Stimulated activated CD4-positive, alpha-beta T cell treated with anti-CD3 and anti-CD28 coated beads, Interleukin-1b, Interleukin-23, amount 100 ng/mL, for 4 hours (primary cell): ENCODE data around the gene PARP8.
"Not testable (repeated sequence)": the region's sequence is repeated elsewhere in the genome, so short reads cannot be mapped to it uniquely, and the experiment has no call there.

Experiments
- DNase-seq, 2 donors: peaks; one replicate each; pipeline ENCODE4 v3.0.0-alpha.2; 2020; ENCODE audit warnings: low read depth in 2 of 2

Gene PARP8

DNA sequence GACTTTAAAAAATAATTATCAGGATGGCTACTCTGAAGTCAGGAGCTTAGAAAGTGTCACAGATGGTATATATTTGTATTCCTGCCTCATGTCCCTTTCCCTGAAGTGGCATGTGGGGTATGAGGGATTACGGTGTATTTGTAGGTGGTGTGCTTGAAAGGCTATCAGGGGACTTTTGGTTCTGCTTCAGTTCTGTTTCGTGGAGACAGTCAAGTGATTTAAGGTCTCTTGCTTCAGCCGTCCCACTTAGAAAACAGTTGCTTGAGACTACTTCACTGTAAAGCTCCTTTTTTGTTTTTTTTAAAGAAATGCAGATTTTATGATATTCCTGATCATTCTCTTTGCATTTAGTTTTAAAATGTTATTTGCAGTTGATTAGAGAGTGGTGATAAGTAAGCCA is 18.3 kb downstream of the PARP8 start:
- DNase-seq = no peak

DNA sequence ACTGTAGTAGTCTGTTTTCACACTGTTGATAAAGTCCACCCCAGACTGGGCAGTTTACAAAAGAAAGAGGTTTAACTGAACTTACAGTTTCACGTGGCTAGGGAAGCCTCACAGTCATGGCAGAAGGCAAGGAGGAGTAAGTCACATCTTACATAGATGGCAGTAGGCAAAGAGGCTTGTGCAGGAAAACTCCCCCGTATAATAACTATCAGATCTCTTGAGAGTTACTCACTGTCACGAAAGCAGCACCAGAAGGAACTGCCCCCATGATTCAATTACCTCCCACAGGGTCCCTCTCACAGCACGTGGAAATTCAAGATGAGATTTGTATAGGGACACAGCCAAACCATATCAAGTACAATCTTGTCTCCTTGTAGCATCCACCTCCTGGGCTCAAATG is 21.1 kb downstream of the PARP8 start:
- no peak for DNase-seq

- no peak for DNase-seq
These were observed 25.1 kb downstream of the PARP8 start for GRCh38 chr5:50691399-50692016.

GRCh38 chr5:50694027-50694590 is 27.7 kb downstream of the PARP8 start:
- DNase-seq = no peak

DNA sequence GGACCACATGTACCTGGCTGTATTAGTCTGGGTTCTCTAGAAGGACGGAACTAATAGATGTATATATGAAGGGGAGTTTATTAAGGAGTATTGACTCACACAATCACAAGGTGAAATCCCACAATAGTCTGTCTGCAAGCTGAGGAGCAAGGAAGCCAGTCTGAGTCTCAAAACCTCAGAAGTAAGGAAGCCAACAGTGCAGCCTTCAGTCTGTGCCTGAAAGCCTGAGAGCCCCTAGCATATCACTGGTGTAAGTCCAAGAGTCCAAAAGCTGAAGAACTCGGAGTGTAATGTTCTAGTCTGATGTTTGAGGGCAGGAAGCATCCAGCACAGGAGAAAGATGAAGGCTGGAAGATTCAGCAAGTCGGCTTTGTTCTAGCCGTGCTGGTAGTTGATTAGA is 28.2 kb downstream of the PARP8 start:
- DNase-seq = not testable (repeated sequence)

DNA sequence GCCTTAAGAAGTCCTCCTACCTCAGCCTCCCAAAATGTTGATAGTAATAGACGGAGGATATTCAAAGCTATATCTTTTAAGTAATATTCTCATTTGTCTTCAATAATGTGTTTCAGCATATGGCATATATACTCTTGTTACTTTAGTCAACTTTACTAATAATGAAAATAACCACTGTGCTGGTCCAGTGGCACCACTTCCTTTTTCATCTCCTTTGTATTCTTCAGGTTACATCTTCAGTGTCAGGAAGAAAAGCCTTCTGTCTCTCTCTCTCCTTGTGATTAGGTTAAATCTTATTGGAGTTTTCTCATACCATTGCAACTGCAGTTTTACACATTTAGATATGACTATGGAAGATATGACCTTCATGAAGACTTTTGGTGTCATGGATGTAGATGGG is 31.3 kb downstream of the PARP8 start:
- DNase-seq = no peak

DNA sequence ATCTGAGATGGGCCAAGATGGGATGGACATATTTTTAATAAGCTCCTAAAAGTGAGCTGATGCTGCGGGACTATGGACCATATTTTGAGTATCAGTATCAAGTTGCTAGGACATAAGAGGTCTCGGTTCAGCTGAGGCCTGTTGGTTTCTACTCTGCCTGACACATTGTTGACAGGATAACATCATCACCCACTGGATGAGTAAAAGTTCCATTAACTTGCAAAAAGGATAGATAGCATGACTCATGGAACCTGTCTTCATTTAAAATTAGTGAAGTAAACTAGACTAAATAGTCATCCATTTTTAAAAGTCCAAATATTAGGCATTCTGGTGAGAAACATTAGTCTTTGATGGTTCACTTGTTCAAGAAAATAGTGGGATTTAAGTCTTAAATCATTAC is 33.3 kb downstream of the PARP8 start:
- peak in 1 of 2 donors; percentile 12 for DNase-seq

DNA sequence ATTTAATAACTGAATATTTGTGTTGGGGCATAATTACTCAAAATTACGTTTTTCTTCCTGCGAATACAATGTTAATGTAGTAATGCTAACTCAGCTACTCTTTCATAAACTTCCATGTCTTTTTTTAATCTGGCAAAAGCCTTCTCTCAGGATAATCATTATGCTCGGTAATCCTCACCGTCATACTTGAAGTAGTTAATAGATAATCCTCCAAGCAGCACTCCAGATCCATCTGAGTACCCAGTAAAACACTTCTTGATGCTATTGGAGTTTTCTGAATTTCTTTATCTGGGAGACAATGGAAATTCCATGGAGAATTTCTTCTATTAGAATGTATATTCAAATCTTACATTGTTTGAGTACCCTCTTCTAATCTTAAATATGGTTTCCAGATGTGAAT is 34.3 kb downstream of the PARP8 start:
- DNase-seq = no peak

DNA sequence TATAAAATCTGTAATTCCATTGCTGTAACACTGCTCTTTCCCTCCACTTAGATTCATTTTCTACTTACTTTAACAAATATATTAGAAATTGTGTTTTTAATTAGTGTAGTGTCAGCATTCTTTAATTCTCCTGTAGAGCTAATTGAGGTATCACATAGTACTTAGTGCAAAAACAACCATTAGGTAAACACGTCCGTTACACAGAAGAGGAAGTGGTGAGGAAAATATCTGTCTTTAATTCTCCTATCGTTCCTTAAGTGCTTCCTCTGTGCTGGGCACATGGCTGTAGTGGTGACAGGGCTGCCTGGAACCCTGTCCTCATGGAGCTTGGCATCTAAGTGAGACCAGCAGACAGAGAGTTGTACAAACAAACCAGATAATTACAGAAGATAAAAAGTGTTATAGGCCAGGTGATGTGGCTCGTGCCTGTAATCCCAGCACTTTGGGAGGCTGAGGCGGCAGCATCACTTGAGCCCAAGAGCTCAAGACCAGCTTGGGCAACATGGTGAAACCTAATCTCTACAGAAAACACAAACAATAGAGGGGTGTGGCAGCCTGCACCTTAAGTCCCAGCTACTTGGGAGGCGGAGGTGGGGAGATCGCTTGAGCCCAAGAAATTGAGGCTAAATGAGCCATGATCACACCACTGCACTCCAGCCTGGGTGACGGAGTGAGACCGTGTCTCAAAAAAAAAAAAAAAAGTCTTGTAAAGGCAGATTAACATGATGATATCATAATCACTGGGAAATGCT is 36.4 kb downstream of the PARP8 start:
- no peak for DNase-seq

DNA sequence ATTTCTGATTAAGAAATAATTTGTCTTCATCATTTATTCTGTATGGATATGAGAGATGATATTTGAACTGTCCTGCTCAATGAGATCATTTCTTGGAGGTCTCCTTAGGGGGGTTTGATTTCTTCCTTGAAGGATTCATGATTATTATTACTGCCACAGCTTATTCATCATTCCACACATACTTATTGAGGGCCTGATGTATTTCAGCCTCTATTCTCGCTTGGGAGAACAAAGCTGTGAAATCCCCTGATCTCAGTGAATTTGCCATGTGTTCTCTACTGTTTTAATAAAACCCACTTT is 36.9 kb downstream of the PARP8 start:
- no peak for DNase-seq

DNA sequence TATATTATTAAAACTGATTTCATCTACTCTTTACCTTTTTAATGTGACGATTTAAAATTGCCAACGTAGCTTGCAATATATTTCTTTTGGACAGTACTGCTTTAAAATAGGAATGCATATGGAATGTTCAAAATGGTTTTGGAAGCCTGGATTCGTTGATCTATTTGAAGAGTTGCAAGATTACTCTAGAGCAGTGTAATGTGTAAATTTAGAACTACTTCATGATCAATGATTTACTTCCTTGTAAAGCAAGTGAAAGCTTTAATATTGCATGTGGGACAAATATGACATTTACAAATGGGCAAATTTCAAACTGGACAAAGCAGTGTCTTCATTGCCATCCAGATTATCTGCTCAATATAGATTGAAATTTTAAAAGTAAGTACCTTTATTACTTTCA is 38.3 kb downstream of the PARP8 start:
- no peak for DNase-seq

GRCh38 chr5:50709471-50709870 is 43.0 kb downstream of the PARP8 start:
- no peak for DNase-seq

GRCh38 chr5:50710838-50711237 is 44.4 kb downstream of the PARP8 start:
- DNase-seq = no peak

DNA sequence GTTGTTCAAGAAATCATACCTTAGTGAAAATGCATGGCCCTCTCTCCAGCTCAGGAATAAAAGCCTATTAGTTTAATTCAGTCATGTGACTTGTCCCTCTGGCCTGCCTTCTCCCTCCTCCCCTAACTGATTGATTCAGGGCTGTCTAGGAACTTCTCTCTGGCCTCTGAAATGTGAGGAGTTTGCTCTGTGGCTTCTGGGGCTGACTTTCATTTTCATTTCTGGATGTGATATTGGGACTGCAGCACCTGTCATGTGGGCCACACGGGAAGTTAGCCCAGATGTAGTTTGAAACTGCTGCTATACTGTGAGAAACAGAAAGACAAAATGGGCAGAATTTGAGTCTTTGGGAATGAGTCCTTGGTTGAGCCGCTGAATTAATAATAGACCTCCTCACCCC is 44.8 kb downstream of the PARP8 start:
- DNase-seq = peak in 1 of 2 donors; percentile 42

DNA sequence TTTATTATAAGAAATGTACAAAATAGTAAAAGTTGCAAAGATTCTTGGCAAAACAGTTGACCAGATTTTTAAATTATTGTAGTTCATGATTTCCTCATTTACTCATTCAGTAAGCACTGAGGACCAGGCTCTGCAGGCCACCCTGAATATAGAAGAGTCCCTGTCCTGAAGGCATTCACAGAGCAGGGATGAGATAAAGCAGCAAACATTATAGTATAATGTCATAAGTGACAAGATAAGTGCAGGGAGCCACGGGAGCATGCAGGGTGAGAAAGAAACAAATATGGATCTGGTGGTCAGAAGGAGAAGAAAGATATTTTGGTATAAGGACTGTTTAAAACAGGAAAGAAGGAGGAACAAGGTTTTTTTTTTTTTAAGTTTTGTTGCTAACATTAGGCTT is 46.0 kb downstream of the PARP8 start:
- DNase-seq = no peak

- DNase-seq = no peak
These were observed 48.6 kb downstream of the PARP8 start for GRCh38 chr5:50715001-50715400.

- no peak for DNase-seq
These were observed 49.7 kb downstream of the PARP8 start for GRCh38 chr5:50716134-50716533.

GRCh38 chr5:50717651-50718050 is 51.2 kb downstream of the PARP8 start:
- no peak for DNase-seq

DNA sequence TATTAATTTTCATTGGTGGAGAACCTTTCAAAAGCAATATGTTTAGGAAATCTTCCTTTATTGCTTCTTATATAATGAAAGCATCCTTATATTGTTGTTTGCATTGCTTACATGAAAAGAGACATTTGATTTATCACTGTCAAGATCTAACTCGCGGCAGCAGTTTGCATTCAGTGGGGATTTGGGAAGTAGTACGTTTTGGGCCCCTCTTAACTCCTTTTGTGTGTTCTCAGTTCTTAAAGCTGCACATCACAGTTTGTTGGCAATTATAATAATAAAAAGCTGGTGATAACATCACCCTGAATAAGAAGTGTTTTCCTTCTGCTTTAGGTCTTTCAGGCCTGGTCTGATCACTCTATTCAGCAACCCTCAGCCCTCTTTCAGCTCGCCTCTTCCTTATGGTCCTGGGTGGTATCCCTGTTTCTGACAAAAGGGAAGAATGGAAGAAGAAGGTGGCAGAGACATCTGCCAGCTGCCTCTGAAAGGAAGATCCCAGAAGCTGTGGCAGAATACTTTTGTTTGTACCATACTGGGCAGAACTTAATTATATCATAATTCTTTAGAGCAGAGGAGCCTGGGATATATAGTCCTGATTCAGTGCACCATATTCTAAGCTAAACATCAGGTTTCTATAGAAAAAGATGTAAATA is 53.7 kb downstream of the PARP8 start:
- no peak for DNase-seq

DNA sequence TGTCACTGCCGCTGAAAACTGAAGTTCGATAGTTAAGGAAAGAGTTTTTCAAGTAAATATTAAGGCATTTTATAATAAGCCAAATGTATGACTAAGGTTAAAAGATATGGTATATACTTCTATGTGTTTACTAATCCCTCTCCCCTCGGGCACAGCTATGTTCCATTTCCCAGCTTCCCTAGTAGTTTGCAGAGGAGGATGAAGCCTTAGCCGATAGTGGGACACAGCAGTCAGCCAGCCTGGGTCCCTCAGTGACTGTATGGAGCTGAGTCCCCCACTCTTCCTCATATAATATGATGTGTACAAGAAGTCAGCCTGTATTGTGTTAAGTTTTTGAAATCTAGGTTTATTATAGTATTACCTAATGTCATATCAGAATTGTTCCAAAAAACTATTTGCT is 55.8 kb downstream of the PARP8 start:
- DNase-seq = no peak

DNA sequence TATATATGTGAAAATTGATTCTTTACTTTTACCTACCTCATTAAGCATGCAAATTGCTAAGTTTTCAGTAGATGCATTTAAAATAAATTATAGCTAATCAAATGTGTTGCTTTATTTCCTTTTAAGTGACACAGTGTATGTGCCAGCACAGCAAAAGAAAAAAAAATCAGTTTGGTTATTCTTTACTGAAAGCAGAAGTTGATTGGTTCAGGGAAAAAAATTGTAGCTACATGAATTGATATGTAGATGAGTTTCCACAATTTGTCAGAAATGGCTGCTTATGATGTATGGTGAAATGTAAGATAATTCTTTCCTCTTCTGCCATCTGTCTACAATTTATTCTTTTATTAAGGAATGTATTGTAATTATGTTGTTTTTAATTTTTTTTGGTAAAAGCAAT is 57.8 kb downstream of the PARP8 start:
- no peak for DNase-seq

GRCh38 chr5:50725800-50726474 is 59.5 kb downstream of the PARP8 start:
- no peak for DNase-seq
